H9 (cell line): ENCODE data around the gene IL1RAPL1. TPM values are rescaled to one million over a fixed set of nuclear protein-coding genes. Genes with fewer than 3 reads are reported as not detected.

ENCODE experiments used
- DNase-seq: peaks from one replicate; pipeline ENCODE4 v3.0.0-alpha.2; 2017
- H2AFZ ChIP-seq: one replicate; pipeline ENCODE4 v1.6.1; 2013; ENCODE audit warnings: mild to moderate bottlenecking, low read length, control low read depth, moderate library complexity
- H2AK5ac ChIP-seq: 2 replicates; pipeline ENCODE4 v1.6.1; 2013; ENCODE audit warnings: low read length, control low read depth, mixed read lengths; ENCODE audit not compliant: insufficient read length
- H2BK120ac ChIP-seq: one replicate; pipeline ENCODE4 v1.6.1; 2013; ENCODE audit warnings: low read depth, mild to moderate bottlenecking, low read length, control low read depth, inconsistent platforms; ENCODE audit not compliant: poor library complexity, severe bottlenecking
- H2BK12ac ChIP-seq: 2 replicates; pipeline ENCODE4 v1.6.1; 2013; ENCODE audit warnings: low read length, control low read depth, mixed read lengths, low read depth; ENCODE audit not compliant: insufficient read length
- H2BK15ac ChIP-seq: 2 replicates; pipeline ENCODE4 v1.6.1; 2013; ENCODE audit warnings: low read depth, low read length, control low read depth
- H2BK20ac ChIP-seq: one replicate; pipeline ENCODE4 v1.6.1; 2013; ENCODE audit warnings: low read depth, mild to moderate bottlenecking, low read length, control low read depth, inconsistent platforms; ENCODE audit not compliant: poor library complexity, severe bottlenecking
- H2BK5ac ChIP-seq: 2 replicates; pipeline ENCODE4 v1.6.1; 2013; ENCODE audit warnings: low read length, control low read depth, mixed read lengths; ENCODE audit not compliant: insufficient read length
- H3K14ac ChIP-seq: 2 replicates; pipeline ENCODE4 v1.6.1; 2013; ENCODE audit warnings: low read length, control low read depth; ENCODE audit not compliant: insufficient read depth
- H3K18ac ChIP-seq: 2 replicates; pipeline ENCODE4 v1.6.1; 2013; ENCODE audit warnings: low read depth, mild to moderate bottlenecking, mixed read lengths, low read length, control low read depth; ENCODE audit not compliant: insufficient read length
- H3K23ac ChIP-seq: 2 replicates; pipeline ENCODE4 v1.6.1; 2013; ENCODE audit warnings: low read length, control low read depth, mixed read lengths, low read depth; ENCODE audit not compliant: insufficient read length
- H3K23me2 ChIP-seq: 2 replicates; pipeline ENCODE4 v1.6.1; 2013; ENCODE audit warnings: low read depth, mild to moderate bottlenecking, mixed read lengths, low read length, control low read depth; ENCODE audit not compliant: insufficient read length, poor library complexity, severe bottlenecking
- H3K27ac ChIP-seq: 2 replicates; pipeline ENCODE4 v1.5.1; 2013; ENCODE audit warnings: low read length, control low read depth, mixed read lengths, low read depth; ENCODE audit not compliant: insufficient read length
- H3K27me3 ChIP-seq: 2 replicates; pipeline ENCODE4 v1.6.1; 2013; ENCODE audit warnings: low read length, control low read depth, inconsistent platforms; ENCODE audit not compliant: insufficient read depth
- H3K4ac ChIP-seq: 2 replicates; pipeline ENCODE4 v1.6.1; 2013; ENCODE audit warnings: low read depth, mild to moderate bottlenecking, control low read depth, inconsistent platforms, low read length, moderate library complexity
- H3K4me1 ChIP-seq: 2 replicates; pipeline ENCODE4 v1.6.1; 2013; ENCODE audit warnings: low read length, control low read depth, inconsistent platforms; ENCODE audit not compliant: insufficient read depth
- H3K4me2 ChIP-seq: 2 replicates; pipeline ENCODE4 v1.6.1; 2013; ENCODE audit warnings: low read length, control low read depth, mixed read lengths; ENCODE audit not compliant: insufficient read length, insufficient read depth
- H3K56ac ChIP-seq: 2 replicates; pipeline ENCODE4 v1.6.1; 2013; ENCODE audit warnings: low read depth, mild to moderate bottlenecking, mixed read lengths, low read length, control low read depth; ENCODE audit not compliant: insufficient read length
- H3K79me1 ChIP-seq: 2 replicates; pipeline ENCODE4 v1.6.1; 2013; ENCODE audit warnings: low read depth, mild to moderate bottlenecking, moderate library complexity, low read length, control low read depth, inconsistent platforms; ENCODE audit not compliant: insufficient read depth, poor library complexity, severe bottlenecking
- H3K79me2 ChIP-seq: 2 replicates; pipeline ENCODE4 v1.6.1; 2013; ENCODE audit warnings: low read length, control low read depth, inconsistent platforms; ENCODE audit not compliant: insufficient read depth
- H3K9ac ChIP-seq: 2 replicates; pipeline ENCODE4 v1.6.1; 2013; ENCODE audit warnings: low read length, control low read depth, mixed read lengths; ENCODE audit not compliant: insufficient read length; ENCODE audit errors: extremely low read depth
- H3K9me3 ChIP-seq: one replicate; pipeline ENCODE4 v1.6.1; 2013; ENCODE audit warnings: low read depth, low read length, inconsistent platforms; ENCODE audit not compliant: control insufficient read depth
- H3T11ph ChIP-seq: one replicate; pipeline ENCODE4 v1.6.1; 2013; ENCODE audit warnings: mild to moderate bottlenecking, low read length, control low read depth, inconsistent platforms
- H4K20me1 ChIP-seq: one replicate; pipeline ENCODE4 v1.6.1; 2013; ENCODE audit not compliant: control insufficient read depth, insufficient read length, insufficient read depth
- H4K5ac ChIP-seq: 2 replicates; pipeline ENCODE4 v1.6.1; 2013; ENCODE audit warnings: low read depth, mild to moderate bottlenecking, mixed read lengths, low read length, control low read depth; ENCODE audit not compliant: insufficient read length
- H4K8ac ChIP-seq: replicated peaks from 2 replicates; pipeline ENCODE4 v1.6.1; 2013; ENCODE audit warnings: low read length, control low read depth, mixed read lengths, low read depth; ENCODE audit not compliant: insufficient read length
- H4K91ac ChIP-seq: 2 replicates; pipeline ENCODE4 v1.6.1; 2013; ENCODE audit warnings: low read depth, mild to moderate bottlenecking, moderate library complexity, mixed read lengths, low read length, control low read depth; ENCODE audit not compliant: insufficient read length
- H3K27ac Mint-ChIP-seq, 3 experiments: 2 replicates in 2 of 3; 3 replicates in 1 of 3; pipeline ENCODE4 v1.8.0; 2020 to 2021; ENCODE audit warnings: mixed read lengths in 3 of 3, mild to moderate bottlenecking in 1 of 3, moderate library complexity in 1 of 3
- H3K27me3 Mint-ChIP-seq: 2 replicates; pipeline ENCODE4 v1.8.0; 2021; ENCODE audit warnings: low read depth, mild to moderate bottlenecking, moderate library complexity, mixed read lengths
- H3K36me3 Mint-ChIP-seq, 3 experiments: 2 replicates in 2 of 3; 3 replicates in 1 of 3; pipeline ENCODE4 v1.8.0; 2020 to 2021; ENCODE audit warnings: low read depth in 3 of 3, mixed read lengths in 3 of 3; ENCODE audit not compliant: insufficient read depth in 1 of 3
- H3K4me1 Mint-ChIP-seq, 2 experiments: 2 replicates each; pipeline ENCODE4 v1.8.0; 2020; ENCODE audit warnings: mixed read lengths in 2 of 2
- H3K4me3 Mint-ChIP-seq, 2 experiments: 2 replicates in 1 of 2; 3 replicates in 1 of 2; pipeline ENCODE4 v1.8.0; 2020 to 2021; ENCODE audit warnings: mild to moderate bottlenecking in 2 of 2, mixed read lengths in 2 of 2, moderate library complexity in 1 of 2
- H3K9me3 Mint-ChIP-seq, 2 experiments: 2 replicates in 1 of 2; 3 replicates in 1 of 2; pipeline ENCODE4 v1.8.0; 2020; ENCODE audit warnings: mild to moderate bottlenecking in 2 of 2, mixed read lengths in 2 of 2, moderate library complexity in 1 of 2
- WGBS: extraction: QIAGEN DNeasy Blood & Tissue Kit; methylation state at CpG from one replicate; pipeline ENCODE4 v1.1.7; 2013; ENCODE audit warnings: missing lambda C conversion rate, low lambda C conversion rate, mixed read lengths; ENCODE audit not compliant: insufficient read length; ENCODE audit errors: extremely low coverage; 5-methylcytosine and 5-hydroxymethylcytosine counted together
- total RNA-seq: library from RNA; stranded (reverse); gene quantifications from 2 replicates; pipeline ENCODE4 v1.2.1, GENCODE V29; 2021
- TF ChIP-seq, protein P1 (sequence below): fragments of 200-600 bp; sonication (generic); conservative IDR thresholded peaks from 3 replicates; pipeline ENCODE4 v1.8.0; 2021; ENCODE audit warnings: antibody characterized with exemption, mild to moderate bottlenecking

The IL1RAPL1 gene
- total RNA-seq, 1 experiment from 2014 or later = 0.31 TPM

DNA sequence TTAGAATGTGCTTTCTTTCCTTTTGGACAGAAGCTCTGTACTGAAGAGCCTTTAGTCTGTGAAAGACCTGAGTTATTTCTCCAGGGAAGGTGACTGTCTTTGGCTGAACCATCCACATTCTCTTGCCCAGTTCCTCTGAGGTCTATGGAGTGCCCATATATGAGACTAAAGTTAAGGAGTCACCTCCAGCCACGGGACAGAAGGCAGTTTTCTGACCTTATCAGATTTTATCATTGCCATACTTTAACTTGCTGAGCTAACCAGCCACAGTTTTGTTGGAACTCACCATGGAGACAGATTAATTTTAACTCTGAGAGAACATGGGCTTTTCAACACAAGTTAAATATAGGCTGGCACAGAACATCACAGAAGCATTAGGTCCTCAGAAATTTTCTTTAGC lies 26.3 kb downstream of the IL1RAPL1 start:
- Histone ChIP-seq H2AK5ac (no peak overlapping the region), H2BK15ac (no peak overlapping the region), H2BK5ac (no peak overlapping the region), H2AFZ (no peak overlapping the region), H3K27me3 (no peaks in the 10 kb centered on the region), H3T11ph (no peak overlapping the region), H2BK20ac (no peak overlapping the region), H3K9ac (no peak overlapping the region), H3K4me1 (no peaks in the 10 kb centered on the region), H4K5ac (no peak overlapping the region), H3K27ac (no peak overlapping the region), H4K8ac (no peak overlapping the region), H3K79me2 (no peaks in the 10 kb centered on the region), H3K4me2 (no peak overlapping the region), H3K79me1 (no peaks in the 10 kb centered on the region), H3K23me2 (no peaks in the 10 kb centered on the region), H2BK12ac (no peak overlapping the region), H4K91ac (no peak overlapping the region), H2BK120ac (no peak overlapping the region), H3K56ac (no peak overlapping the region), H3K9me3 (peaks cover 4% of the 10 kb centered on the region), H4K20me1 (no peaks in the 10 kb centered on the region), H3K4ac (no peak overlapping the region), H3K14ac (no peak overlapping the region), H3K18ac (no peak overlapping the region), H3K23ac (no peak overlapping the region)
- Mint-ChIP-seq H3K27ac (no peak overlapping the region), H3K27me3 (peaks cover 18% of the 10 kb centered on the region), H3K4me1 (peaks cover 0 to 3% of the 10 kb centered on the region in 2 experiments; a peak in 1 of 4 replicates), H3K36me3 (no peaks in the 10 kb centered on the region), H3K4me3 (no peak overlapping the region), H3K9me3 (peaks cover 0 to 39% of the 10 kb centered on the region in 2 experiments; a peak in 4 of 5 replicates)
- TF ChIP-seq, protein P1, sequence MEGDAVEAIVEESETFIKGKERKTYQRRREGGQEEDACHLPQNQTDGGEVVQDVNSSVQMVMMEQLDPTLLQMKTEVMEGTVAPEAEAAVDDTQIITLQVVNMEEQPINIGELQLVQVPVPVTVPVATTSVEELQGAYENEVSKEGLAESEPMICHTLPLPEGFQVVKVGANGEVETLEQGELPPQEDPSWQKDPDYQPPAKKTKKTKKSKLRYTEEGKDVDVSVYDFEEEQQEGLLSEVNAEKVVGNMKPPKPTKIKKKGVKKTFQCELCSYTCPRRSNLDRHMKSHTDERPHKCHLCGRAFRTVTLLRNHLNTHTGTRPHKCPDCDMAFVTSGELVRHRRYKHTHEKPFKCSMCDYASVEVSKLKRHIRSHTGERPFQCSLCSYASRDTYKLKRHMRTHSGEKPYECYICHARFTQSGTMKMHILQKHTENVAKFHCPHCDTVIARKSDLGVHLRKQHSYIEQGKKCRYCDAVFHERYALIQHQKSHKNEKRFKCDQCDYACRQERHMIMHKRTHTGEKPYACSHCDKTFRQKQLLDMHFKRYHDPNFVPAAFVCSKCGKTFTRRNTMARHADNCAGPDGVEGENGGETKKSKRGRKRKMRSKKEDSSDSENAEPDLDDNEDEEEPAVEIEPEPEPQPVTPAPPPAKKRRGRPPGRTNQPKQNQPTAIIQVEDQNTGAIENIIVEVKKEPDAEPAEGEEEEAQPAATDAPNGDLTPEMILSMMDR = no peak
- DNase-seq = no peak
- no CpG with 5 or more reads among the region's 1 CpG for WGBS
